Gastroesophageal sphincter (tissue), 3 donors: Measurements from ENCODE around the gene PLAAT2.

Experiments used
- EP300 ChIP-seq: sonication (generic); formaldehyde crosslinking; IDR thresholded peaks from one replicate; pipeline ENCODE4 v1.6.1; 2017; ENCODE audit warnings: antibody characterized with exemption, mild to moderate bottlenecking
- POLR2A ChIP-seq, 2 donors: fragments of 450-650 bp; IDR thresholded peaks; one replicate each; pipeline ENCODE4 v1.6.1; 2017; ENCODE audit warnings: antibody characterized with exemption in 2 of 2, mild to moderate bottlenecking in 2 of 2, moderate library complexity in 1 of 2
- POLR2AphosphoS5 ChIP-seq: sonication (generic); formaldehyde crosslinking; IDR thresholded peaks from one replicate; pipeline ENCODE4 v1.6.1; 2017; ENCODE audit warnings: antibody characterized with exemption
- TF ChIP-seq, protein P1 (sequence below), 4 experiments: fragments of 200-600 bp in 2 of 4; fragments of 450-650 bp in 2 of 4; sonication (generic) in 1 of 4; IDR thresholded peaks; one replicate each; pipeline ENCODE4 v1.5.1; 2017 to 2019; ENCODE audit warnings: antibody characterized with exemption in 4 of 4, mild to moderate bottlenecking in 2 of 4, moderate library complexity in 2 of 4

DNA sequence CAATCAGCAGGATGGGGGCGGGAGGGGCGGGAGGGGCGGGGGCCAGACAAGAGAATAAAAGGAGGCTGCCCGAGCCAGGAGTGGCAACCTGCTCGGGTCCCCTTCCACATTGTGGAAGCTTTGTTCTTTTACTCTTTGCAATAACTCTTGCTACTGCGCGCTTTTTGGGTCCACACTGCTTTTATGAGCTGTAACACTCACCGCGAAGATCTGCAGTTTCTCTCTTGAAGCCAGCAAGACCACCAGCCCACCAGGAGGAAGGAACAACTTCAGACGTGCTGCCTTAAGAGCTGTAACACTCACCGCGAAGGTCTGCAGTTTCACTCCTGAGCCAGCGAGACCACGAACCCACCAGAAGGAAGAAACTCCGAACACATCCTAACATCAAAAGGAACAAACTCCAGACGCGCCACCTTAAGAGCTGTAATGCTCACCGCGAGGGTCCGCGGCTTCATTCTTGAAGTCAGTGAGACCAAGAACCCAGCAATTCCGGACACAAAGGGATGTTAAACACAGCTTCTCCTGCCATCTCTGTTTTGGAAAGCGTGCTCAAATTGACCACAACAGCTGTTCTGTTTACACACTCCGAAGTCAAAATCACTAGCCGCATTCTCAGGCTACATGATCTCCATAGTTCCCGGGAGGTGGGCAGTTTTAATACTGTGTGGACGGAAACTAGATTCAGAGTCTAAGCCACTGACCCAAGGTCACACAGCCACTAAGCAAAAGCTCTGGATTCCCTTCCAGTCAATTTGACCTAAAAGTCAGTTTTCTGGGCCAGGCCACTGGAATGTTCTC, 11.9 kb downstream of the PLAAT2 start:
- TF ChIP-seq POLR2AphosphoS5 (no peak), POLR2A (IDR thresholded peaks at IDR 0.05) (no peak), EP300 (no peak)
- TF ChIP-seq, protein P1, sequence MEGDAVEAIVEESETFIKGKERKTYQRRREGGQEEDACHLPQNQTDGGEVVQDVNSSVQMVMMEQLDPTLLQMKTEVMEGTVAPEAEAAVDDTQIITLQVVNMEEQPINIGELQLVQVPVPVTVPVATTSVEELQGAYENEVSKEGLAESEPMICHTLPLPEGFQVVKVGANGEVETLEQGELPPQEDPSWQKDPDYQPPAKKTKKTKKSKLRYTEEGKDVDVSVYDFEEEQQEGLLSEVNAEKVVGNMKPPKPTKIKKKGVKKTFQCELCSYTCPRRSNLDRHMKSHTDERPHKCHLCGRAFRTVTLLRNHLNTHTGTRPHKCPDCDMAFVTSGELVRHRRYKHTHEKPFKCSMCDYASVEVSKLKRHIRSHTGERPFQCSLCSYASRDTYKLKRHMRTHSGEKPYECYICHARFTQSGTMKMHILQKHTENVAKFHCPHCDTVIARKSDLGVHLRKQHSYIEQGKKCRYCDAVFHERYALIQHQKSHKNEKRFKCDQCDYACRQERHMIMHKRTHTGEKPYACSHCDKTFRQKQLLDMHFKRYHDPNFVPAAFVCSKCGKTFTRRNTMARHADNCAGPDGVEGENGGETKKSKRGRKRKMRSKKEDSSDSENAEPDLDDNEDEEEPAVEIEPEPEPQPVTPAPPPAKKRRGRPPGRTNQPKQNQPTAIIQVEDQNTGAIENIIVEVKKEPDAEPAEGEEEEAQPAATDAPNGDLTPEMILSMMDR (IDR thresholded peaks at IDR 0.05), result no peak
